ENCODE data around the gene PTPRU. TPM values are rescaled to one million over a fixed set of nuclear protein-coding genes. Genes with fewer than 3 reads are reported as not detected.

Gene PTPRU
- total RNA-seq, 1 donor from 2014 or later = 37.3 TPM

GRCh38 chr1:29279406-29279805 lies 43.1 kb downstream of the PTPRU start:
- Histone ChIP-seq H3K36me3 (peaks cover 0 to 32% of the 10 kb centered on the region in 2 donors), H3K4me3 (no peak overlapping the region), H3K9me3 (no peaks in the 10 kb centered on the region), H3K27me3 (no peaks in the 10 kb centered on the region), H3K27ac (no peak overlapping the region), H3K4me1 (peaks cover 4% of the 10 kb centered on the region)
- TF ChIP-seq POLR2A (IDR thresholded peaks at IDR 0.05) (no peak), POLR2AphosphoS5 (IDR thresholded peaks at IDR 0.05; ENCODE audit: insufficient read depth in 1 of 2, low read depth in 1 of 2) (no peak), CTCF (IDR thresholded peaks at IDR 0.05) (no peak)
- intact Hi-C loops (cut with DNase I) = no loop called here
- no peak for DNase-seq (ENCODE audit: extremely low spot score in 2 of 2)

- H3K27me3 ChIP-seq = no peaks in the 10 kb centered on the region
- peaks cover 4% of the 10 kb centered on the region for H3K4me1 ChIP-seq
- DNase-seq (ENCODE audit: extremely low spot score in 2 of 2) = no peak
- TF ChIP-seq POLR2AphosphoS5 (IDR thresholded peaks at IDR 0.05; ENCODE audit: insufficient read depth in 1 of 2, low read depth in 1 of 2) (no peak), POLR2A (IDR thresholded peaks at IDR 0.05) (no peak), CTCF (IDR thresholded peaks at IDR 0.05) (no peak)
- intact Hi-C loops (cut with DNase I) = no loop called here
- H3K9me3 ChIP-seq = no peaks in the 10 kb centered on the region
- no peak overlapping the region for H3K27ac ChIP-seq
- H3K36me3 ChIP-seq = peaks cover 0 to 32% of the 10 kb centered on the region in 2 donors
- no peak overlapping the region for H3K4me3 ChIP-seq
Observed at GRCh38 chr1:29279951-29280391, 43.6 kb downstream of the PTPRU start.

DNA sequence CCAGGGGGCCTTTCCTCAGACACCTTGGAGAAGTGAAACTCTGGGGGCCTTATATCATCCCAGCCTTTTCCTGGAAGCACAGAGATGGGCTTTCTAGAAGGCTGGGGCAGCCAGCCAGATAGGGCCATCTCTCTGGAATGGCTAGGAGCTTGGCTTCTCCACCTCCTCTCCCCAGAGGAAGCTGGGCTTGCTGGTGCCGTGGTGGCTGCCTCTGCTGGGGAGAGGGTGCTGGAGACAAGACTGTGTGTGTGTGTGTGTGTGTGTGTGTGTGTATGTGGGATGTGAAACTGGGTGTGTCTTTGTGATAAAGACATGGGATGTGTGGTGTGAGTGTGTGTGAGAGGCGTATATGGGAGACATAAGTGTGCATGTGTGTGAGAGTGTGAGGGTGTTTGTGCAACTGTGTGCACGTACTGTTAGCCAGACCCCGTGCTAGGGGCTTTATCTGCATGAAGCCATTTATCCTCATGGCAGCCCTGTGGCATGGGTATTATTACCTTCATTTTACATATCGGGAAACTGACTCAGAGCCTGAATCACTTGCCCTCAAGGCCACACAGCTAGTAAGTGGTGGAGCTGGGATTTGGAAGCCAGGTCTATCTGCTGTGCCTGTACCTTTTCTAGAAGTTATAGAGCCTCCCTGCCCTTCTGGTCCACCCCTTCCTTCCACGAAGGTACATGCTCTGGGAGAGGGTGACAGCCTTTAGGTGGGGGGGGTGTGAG lies 44.2 kb downstream of the PTPRU start:
- peaks cover 0 to 27% of the 10 kb centered on the region in 2 donors for H3K36me3 ChIP-seq
- H3K27me3 ChIP-seq = no peaks in the 10 kb centered on the region
- H3K4me1 ChIP-seq = peaks cover 4% of the 10 kb centered on the region
- no peak for DNase-seq (ENCODE audit: extremely low spot score in 2 of 2)
- no peaks in the 10 kb centered on the region for H3K9me3 ChIP-seq
- H3K4me3 ChIP-seq = no peak overlapping the region
- no peak overlapping the region for H3K27ac ChIP-seq
- intact Hi-C loops (cut with DNase I) = no loop called here
- TF ChIP-seq CTCF (IDR thresholded peaks at IDR 0.05) (no peak), POLR2AphosphoS5 (IDR thresholded peaks at IDR 0.05; ENCODE audit: insufficient read depth in 1 of 2, low read depth in 1 of 2) (no peak), POLR2A (IDR thresholded peaks at IDR 0.05) (no peak)

DNA sequence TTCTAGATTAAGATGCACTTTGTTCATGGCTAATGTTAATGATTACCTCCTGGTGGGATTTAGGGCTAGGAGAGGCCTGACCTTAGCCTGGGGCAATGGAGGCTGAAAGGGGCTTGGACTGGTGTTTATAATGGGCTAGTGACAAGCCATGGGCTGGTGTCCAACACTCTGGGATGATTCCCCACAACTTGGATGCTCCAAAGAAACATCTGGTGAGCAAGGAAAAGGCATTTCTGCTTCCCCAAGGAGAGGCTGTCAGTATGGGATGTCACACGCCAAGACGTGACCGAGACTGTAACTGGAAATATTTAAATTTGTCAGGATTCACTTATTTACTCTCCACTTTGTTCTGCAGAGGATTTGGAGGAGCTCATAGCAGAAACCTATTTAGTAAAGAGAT lies 45.2 kb downstream of the PTPRU start:
- no peak for DNase-seq (ENCODE audit: extremely low spot score in 2 of 2)
- Histone ChIP-seq H3K9me3 (no peaks in the 10 kb centered on the region), H3K27ac (no peak overlapping the region), H3K27me3 (no peaks in the 10 kb centered on the region), H3K4me3 (no peak overlapping the region), H3K4me1 (peaks cover 4% of the 10 kb centered on the region), H3K36me3 (peaks cover 0 to 17% of the 10 kb centered on the region in 2 donors)
- intact Hi-C loops (cut with DNase I) = no loop called here
- TF ChIP-seq POLR2A (IDR thresholded peaks at IDR 0.05) (no peak), CTCF (IDR thresholded peaks at IDR 0.05) (no peak), POLR2AphosphoS5 (IDR thresholded peaks at IDR 0.05; ENCODE audit: insufficient read depth in 1 of 2, low read depth in 1 of 2) (no peak)

Data from vagina (tissue), 2 donors.